ENCODE measurements around the gene KCNH2. TPM values are rescaled to one million over a fixed set of nuclear protein-coding genes. Genes with fewer than 3 reads are reported as not detected.
"Not testable (repeated sequence)": the region's sequence is repeated elsewhere in the genome, so short reads cannot be mapped to it uniquely, and the experiment has no call there.

KCNH2 gene, protein sequence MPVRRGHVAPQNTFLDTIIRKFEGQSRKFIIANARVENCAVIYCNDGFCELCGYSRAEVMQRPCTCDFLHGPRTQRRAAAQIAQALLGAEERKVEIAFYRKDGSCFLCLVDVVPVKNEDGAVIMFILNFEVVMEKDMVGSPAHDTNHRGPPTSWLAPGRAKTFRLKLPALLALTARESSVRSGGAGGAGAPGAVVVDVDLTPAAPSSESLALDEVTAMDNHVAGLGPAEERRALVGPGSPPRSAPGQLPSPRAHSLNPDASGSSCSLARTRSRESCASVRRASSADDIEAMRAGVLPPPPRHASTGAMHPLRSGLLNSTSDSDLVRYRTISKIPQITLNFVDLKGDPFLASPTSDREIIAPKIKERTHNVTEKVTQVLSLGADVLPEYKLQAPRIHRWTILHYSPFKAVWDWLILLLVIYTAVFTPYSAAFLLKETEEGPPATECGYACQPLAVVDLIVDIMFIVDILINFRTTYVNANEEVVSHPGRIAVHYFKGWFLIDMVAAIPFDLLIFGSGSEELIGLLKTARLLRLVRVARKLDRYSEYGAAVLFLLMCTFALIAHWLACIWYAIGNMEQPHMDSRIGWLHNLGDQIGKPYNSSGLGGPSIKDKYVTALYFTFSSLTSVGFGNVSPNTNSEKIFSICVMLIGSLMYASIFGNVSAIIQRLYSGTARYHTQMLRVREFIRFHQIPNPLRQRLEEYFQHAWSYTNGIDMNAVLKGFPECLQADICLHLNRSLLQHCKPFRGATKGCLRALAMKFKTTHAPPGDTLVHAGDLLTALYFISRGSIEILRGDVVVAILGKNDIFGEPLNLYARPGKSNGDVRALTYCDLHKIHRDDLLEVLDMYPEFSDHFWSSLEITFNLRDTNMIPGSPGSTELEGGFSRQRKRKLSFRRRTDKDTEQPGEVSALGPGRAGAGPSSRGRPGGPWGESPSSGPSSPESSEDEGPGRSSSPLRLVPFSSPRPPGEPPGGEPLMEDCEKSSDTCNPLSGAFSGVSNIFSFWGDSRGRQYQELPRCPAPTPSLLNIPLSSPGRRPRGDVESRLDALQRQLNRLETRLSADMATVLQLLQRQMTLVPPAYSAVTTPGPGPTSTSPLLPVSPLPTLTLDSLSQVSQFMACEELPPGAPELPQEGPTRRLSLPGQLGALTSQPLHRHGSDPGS
- total RNA-seq = 100 to 1,000 TPM in 5 of 9 donors, 10 to 100 TPM in 4; 58.1 to 185 (median 104) TPM
- polyA plus RNA-seq = 100 to 1,000 TPM in 1 of 2 donors, 10 to 100 TPM in 1; 59.8 to 154 TPM
- long read RNA-seq, donor 1, transcript KCNH2-206 (9 exons, 3,374 nt) = major isoform, 43 of 174 reads
- long read RNA-seq, donor 1, partial matches to known transcripts = 101 of 174 reads
- long read RNA-seq, donor 1, other reads (novel, unspliced or antisense) = 29 of 174 reads
- long read RNA-seq, donor 2, transcript KCNH2-204 (5 exons, 2,430 nt) = major isoform, 23 of 232 reads
- long read RNA-seq, donor 2, partial matches to known transcripts = 194 of 232 reads
- long read RNA-seq, donor 2, other reads (novel, unspliced or antisense) = 14 of 232 reads
- long read RNA-seq, donor 3, full-length matches to known transcripts = 67 of 220 reads
- long read RNA-seq, donor 3, partial matches to known transcripts = 120 of 220 reads
- long read RNA-seq, donor 3, other reads (novel, unspliced or antisense) = 33 of 220 reads

DNA sequence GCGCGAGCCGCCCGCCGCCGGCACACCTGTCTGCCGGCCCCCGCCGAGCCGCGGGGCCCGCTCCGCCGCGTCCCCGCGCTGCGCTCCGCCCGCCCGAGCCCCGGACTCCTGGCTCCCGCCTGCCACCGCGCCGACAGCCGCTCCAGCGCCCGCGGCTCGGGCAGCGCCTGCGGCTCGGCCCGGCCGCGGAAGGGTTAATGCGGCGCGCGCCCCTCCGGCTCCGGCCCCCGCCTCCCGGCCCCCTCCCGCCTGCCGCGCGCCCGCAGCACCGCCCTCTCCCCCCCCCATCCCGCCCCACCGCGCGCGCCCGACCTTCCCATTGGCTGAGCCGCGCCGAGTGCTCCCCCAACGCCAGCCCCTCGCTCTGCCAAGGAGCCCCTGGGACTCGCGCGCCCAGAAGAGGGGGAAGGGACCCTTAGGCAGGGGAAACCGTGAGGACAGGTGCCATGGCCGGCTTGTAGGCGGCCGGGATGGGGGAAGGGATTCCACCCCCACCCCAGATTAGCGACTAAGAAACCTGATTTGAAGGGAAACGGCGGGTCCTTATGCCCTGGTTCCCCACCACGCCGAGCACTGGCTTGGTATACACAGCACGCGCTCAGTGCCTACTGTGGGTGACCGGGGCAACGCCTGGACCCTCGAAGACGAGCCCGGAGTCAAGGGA, at the start of gene KCNH2:
Gene KCNH2 (minus strand): TSS at position 196 of the 664 bp plus-strand sequence. CDS start 408 bp downstream, outside the sequence.
- TF ChIP-seq, protein P1, sequence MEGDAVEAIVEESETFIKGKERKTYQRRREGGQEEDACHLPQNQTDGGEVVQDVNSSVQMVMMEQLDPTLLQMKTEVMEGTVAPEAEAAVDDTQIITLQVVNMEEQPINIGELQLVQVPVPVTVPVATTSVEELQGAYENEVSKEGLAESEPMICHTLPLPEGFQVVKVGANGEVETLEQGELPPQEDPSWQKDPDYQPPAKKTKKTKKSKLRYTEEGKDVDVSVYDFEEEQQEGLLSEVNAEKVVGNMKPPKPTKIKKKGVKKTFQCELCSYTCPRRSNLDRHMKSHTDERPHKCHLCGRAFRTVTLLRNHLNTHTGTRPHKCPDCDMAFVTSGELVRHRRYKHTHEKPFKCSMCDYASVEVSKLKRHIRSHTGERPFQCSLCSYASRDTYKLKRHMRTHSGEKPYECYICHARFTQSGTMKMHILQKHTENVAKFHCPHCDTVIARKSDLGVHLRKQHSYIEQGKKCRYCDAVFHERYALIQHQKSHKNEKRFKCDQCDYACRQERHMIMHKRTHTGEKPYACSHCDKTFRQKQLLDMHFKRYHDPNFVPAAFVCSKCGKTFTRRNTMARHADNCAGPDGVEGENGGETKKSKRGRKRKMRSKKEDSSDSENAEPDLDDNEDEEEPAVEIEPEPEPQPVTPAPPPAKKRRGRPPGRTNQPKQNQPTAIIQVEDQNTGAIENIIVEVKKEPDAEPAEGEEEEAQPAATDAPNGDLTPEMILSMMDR (IDR thresholded peaks at IDR 0.05) = no peak
- TF ChIP-seq POLR2A (IDR thresholded peaks at IDR 0.05) = peak in 1 of 2 donors; percentile 41
- peak; percentile 69 to 87 (median 86) for DNase-seq
- H3K4me3 ChIP-seq = peak within 1 kb of the TSS; percentile 32 to 74 (median 52)
- intact Hi-C loops (cut with DNase I) = loop anchor here in 2 of 10 donors (2.0 to 10.0 kb wide), 3 partner anchors 13 to 193 kb away; no protein-coding TSS in a partner anchor
- H3K27me3 ChIP-seq = peaks cover 6 to 82% (median 21%) of the 10 kb centered on the region in 9 donors
- H3K4me1 ChIP-seq = peaks cover 0 to 59% (median 29%) of the 10 kb centered on the region in 12 donors
- ATAC-seq = peak; percentile 25 to 61 (median 50)
- H3K36me3 ChIP-seq = no peaks in the 10 kb centered on the region
- H3K27ac ChIP-seq = peak within 1 kb of the TSS; percentile 67 to 99 (median 89)
- H3K9me3 ChIP-seq = no peaks in the 10 kb centered on the region
- WGBS, 4 donors = 1 to 3% (median 1%) methylated on average over 12 to 81 of the region's 81 CpGs

DNA sequence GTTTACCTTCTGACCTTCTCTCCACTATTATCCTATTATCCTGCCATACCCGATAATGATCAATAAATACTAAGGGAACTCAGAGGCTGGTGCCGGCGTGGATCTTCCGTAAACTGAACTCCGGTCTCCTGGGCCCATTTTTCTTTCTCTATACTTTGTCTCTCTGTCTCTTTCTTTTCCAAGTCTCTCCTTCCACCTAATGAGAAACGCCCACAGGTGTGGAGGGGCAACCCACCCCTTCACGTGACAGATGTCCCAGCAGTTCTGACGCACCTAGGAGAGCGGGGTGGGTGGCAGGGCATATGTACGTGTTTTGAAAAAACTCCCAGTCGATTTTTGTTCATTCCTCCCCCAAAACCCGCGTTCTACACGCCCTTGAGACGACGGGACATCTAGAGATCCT, 49.6 kb upstream of the KCNH2 start:
- not testable (repeated sequence) for H3K27me3 ChIP-seq, ATAC-seq, DNase-seq, H3K9me3 ChIP-seq
- Histone ChIP-seq H3K27ac (peak overlapping the region in 11 of 12 donors; percentile 17 to 90 (median 81)), H3K4me3 (peak overlapping the region in 11 of 12 donors; percentile 62 to 91 (median 77)), H3K4me1 (peaks cover 0 to 22% (median 15%) of the 10 kb centered on the region in 12 donors), H3K36me3 (peaks cover 0 to 13% (median 2%) of the 10 kb centered on the region in 9 donors)
- WGBS, 4 donors = 6 to 15% (median 11%) methylated on average over 16 of the region's 16 CpGs
- intact Hi-C loops (cut with DNase I) = loop anchor here in 7 of 10 donors (1.0 to 10.0 kb wide), 11 partner anchors 31 to 660 kb away; partner anchors contain the start of genes SLC4A2 (in 3 of the 7), AGAP3 (in 1 of the 7) and REPIN1 (in 1 of the 7)

DNA sequence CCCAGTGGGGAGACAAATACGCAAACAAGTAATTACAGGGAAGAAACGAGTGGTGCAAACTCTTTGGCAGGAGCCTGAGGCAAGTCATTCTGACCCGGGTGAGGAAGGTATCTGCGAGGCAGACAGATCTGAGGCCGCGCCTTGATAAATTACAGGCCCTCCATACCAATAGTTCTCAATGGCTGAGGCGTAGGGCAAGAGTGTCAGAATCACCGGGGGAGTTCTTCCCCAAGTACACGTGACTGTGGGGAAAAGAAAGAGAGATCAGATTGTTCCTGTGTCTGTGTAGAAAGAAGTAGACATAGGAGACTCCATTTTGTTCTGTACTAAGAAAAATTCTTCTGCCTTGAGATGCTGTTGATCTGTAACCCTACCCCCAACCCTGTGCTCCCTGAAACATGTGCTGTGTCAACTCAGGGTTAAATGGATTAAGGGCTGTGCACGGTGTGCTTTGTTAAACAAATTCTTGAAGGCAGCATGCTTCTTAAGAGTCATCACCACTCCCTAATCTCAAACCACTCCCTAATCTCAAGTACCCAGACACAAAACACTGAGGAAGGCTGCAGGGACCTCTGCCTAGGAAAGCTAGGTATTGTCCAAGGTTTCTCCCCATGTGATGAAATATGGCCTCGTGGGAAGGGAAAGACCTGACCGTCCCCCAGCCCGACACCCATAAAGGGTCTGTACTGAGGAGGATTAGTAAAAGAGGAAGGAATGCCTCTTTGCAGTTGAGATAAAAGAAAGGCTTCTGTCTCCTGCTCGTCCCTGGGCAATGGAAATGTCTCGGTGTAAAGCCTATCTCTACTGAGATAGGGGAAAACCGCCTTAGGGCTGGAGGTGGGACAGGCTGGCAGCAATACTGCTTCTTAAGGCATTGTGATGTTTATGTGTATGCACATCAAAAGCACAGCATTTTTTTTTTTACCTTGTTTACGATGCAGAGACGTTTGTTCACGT, 48.9 kb upstream of the KCNH2 start:
- Histone ChIP-seq H3K4me3 (peak overlapping the region in 5 of 12 donors; percentile 69 to 81 (median 76)), H3K36me3 (peaks cover 0 to 10% (median 0%) of the 10 kb centered on the region in 9 donors), H3K4me1 (peaks cover 0 to 22% (median 15%) of the 10 kb centered on the region in 12 donors), H3K27ac (peak overlapping the region in 2 of 12 donors; percentile 72 to 83)
- H3K27me3 ChIP-seq, H3K9me3 ChIP-seq, ATAC-seq, DNase-seq: not testable (repeated sequence)
- intact Hi-C loops (cut with DNase I) = loop anchor here in 3 of 10 donors (5.0 to 10.0 kb wide), 3 partner anchors 68 to 660 kb away; partner anchors contain the start of gene REPIN1 (in 1 of the 3)
- 44 to 52% (median 48%) methylated on average over 19 of the region's 19 CpGs for WGBS, 4 donors
